ENCODE results near the gene SYT14.

The SYT14 gene

GRCh38 chr1:210214573-210215409 lies 276.8 kb downstream of the SYT14 start:
- DNase-seq, result no peak

GRCh38 chr1:210217482-210217881 lies 279.5 kb downstream of the SYT14 start:
- no peak for DNase-seq

DNA sequence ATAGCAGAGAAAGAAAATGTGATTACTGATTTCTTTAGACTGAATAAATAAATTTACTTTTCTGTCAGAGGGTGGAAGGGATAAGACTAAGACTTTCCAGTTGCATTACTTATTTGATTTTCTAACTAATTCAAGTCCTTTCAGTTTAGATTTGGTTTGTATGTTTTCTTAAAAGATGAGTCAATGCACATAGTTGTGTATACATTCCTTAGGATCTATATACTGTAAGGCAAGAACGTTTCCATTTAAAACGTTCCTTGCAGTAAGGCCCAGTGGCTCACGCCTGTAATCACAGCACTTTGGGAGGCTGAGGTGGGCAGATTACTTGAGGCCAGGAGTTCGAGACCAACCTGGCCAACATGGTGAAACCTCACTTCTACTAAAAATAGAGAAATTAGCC lies 280.0 kb downstream of the SYT14 start:
- DNase-seq, result no peak

Measured in SHP77 (cell line).